ENCODE measurements around the gene PPP6R2.

The PPP6R2 gene

GRCh38 chr22:50305393-50305922 lies 37.7 kb upstream of the PPP6R2 start:
- DNase-seq (ENCODE audit: low read depth in 2 of 2), result no peak

GRCh38 chr22:50305923-50306566 lies 37.1 kb upstream of the PPP6R2 start:
- DNase-seq (ENCODE audit: low read depth in 2 of 2), result no peak

GRCh38 chr22:50306753-50307749 lies 36.1 kb upstream of the PPP6R2 start, which contains the start of gene PLXNB2:
PLXNB2 (minus strand) TSS chr22:50307646; CDS start chr22:50290584, 17,062 bp downstream.
- no peak for DNase-seq (ENCODE audit: low read depth in 2 of 2)

- no peak for DNase-seq (ENCODE audit: low read depth in 2 of 2)
These were observed 35.1 kb upstream of the PPP6R2 start for GRCh38 chr22:50307890-50308596.

DNA sequence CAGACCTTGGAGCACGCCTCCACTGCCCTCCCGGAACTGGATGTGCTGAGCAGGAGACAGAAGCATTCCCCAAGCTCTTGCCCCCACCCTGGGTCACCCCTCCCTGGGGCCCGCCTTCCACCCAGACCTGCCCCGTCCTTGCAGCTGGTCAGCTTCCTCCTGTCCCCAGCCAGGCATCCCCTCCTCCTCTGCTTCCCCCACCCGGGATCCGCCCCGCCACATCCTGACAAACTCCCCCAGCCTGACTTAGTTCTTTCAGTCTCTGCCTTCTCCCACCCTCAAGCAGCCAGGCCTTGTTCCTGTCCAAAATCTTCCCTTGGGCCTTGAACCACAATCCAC lies 34.6 kb upstream of the PPP6R2 start:
- no peak for DNase-seq (ENCODE audit: low read depth in 2 of 2)

GRCh38 chr22:50308986-50309600 lies 34.0 kb upstream of the PPP6R2 start:
- DNase-seq (ENCODE audit: low read depth in 2 of 2), result no peak

DNA sequence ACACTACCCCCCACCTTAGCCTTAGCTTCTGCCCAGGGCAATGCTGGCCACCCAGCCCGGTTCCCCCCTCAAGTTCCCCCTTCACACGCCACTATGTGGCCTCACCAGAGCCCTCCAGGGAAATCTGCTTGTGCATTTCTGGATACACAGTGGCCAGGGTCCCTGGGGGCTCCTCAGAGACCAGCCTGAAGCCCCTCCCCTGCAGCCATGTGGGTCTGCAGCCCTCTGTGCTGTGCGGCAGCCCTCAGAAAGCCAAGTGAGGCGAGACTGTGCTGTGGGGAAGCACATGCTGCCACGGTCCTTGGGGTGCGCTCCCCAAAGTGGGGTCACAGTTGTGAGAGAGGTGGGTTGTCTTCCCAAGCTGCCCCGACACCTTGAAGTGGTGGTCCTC lies 33.5 kb upstream of the PPP6R2 start:
- DNase-seq (ENCODE audit: low read depth in 2 of 2), result no peak

GRCh38 chr22:50310031-50310722 lies 33.0 kb upstream of the PPP6R2 start:
- DNase-seq (ENCODE audit: low read depth in 2 of 2), result no peak

- DNase-seq (ENCODE audit: low read depth in 2 of 2), result no peak
These were observed 32.1 kb upstream of the PPP6R2 start for GRCh38 chr22:50310949-50311444.

DNA sequence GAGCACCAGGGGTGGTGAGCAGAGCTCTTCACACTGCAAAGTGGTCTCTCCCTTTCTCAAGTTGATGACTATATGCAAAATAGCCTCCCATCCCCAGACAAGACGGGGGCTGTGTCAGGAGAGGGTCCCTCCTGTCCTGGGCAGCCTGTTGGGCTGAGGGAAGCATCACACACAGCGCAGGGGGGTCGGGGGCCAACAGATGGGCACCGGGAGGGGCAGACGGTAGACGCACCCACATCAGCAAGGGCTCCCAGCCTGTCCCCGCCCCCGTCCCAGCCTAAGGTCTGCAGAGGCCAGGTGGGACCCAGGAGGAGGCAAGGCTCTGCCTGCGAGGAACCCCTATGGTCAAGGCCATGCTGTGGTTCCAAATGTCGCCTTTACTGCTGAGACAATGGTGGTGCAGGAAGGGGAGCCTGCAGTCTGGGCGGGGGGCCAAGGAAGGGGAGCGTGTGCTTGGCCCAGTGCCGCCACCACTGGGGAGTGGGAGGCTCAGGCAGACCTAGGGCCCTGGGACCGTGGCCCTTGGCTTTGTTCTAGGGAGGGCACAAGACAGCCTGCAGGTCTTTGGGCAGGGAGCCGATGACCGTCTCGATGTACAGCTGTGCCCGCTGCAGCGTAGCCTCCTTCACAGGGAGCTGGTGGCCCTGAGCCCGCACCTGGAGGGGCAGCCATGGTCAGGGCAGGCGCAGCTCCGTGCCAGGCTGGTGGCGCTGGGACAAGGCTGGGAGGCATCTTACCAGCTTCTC lies 31.3 kb upstream of the PPP6R2 start:
- no peak for DNase-seq (ENCODE audit: low read depth in 2 of 2)

- no peak for DNase-seq (ENCODE audit: low read depth in 2 of 2)
These were observed 30.8 kb upstream of the PPP6R2 start for GRCh38 chr22:50312371-50312770.

- DNase-seq (ENCODE audit: low read depth in 2 of 2), result no peak
These were observed 30.1 kb upstream of the PPP6R2 start for GRCh38 chr22:50313021-50313420.

DNA sequence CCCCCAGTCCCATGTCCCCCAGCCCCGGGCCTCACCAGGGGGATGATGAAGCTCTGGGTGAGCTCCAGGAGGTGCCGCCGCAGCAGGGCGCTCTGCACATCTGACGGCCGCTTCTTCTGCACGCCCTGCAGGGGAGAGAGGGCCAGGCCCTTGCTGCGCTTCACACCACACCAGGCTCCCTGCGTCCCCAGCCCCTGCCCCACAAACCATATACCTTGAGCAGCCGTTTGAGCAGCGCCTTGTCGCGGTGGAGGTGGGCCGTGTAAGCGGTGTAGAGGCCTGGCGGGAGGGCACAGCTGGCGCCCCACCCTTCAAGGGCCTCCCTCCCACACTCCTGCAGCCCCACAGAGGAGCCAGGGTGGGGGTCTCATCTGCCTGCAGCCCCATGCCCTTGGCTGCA lies 29.5 kb upstream of the PPP6R2 start:
- no peak for DNase-seq (ENCODE audit: low read depth in 2 of 2)

- no peak for DNase-seq (ENCODE audit: low read depth in 2 of 2)
These were observed 29.1 kb upstream of the PPP6R2 start for GRCh38 chr22:50314081-50314454.

DNA sequence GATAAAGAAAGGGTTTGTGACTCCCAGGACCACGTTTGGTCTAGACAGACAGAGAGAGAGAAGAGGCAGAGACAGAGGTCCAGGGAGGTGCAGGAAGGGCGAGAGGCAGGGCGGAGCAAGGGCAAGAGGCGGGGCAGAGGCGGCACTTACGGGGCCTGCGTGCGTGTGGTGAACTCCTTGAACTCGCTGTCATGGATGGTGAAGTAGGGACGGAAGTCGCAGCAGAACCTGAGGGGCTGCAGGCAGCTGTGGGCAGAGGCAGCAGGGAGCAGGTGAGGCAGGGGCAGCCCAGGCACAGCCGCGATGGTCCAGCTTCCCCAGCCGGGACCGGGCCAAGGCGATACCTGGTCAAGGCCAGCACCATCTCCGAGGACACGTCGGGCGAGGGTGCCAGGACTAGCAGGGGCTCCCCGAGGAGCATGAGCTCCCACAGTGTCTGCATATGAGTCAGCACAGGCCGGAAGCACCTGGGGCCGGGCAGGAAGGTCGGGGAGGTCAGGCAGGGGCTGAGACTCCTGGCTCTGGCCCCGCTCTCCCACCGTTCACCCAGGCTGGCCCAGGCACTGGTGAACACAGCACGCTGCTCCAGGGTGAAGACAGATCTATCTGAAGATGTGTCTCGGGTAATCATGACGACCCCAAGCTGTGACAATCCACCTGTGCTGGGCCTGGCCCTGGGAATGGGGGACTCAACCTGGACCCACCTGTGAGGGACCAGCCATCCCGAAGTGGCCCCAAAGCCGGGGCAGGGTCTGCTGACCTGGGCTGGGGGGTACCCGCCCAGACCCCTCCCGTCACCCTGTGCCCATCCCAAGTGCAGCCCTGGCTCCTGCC lies 28.5 kb upstream of the PPP6R2 start:
- DNase-seq (ENCODE audit: low read depth in 2 of 2), result peak; percentile 43 to 53

- DNase-seq (ENCODE audit: low read depth in 2 of 2), result no peak
These were observed 27.6 kb upstream of the PPP6R2 start for GRCh38 chr22:50315289-50316113.

DNA sequence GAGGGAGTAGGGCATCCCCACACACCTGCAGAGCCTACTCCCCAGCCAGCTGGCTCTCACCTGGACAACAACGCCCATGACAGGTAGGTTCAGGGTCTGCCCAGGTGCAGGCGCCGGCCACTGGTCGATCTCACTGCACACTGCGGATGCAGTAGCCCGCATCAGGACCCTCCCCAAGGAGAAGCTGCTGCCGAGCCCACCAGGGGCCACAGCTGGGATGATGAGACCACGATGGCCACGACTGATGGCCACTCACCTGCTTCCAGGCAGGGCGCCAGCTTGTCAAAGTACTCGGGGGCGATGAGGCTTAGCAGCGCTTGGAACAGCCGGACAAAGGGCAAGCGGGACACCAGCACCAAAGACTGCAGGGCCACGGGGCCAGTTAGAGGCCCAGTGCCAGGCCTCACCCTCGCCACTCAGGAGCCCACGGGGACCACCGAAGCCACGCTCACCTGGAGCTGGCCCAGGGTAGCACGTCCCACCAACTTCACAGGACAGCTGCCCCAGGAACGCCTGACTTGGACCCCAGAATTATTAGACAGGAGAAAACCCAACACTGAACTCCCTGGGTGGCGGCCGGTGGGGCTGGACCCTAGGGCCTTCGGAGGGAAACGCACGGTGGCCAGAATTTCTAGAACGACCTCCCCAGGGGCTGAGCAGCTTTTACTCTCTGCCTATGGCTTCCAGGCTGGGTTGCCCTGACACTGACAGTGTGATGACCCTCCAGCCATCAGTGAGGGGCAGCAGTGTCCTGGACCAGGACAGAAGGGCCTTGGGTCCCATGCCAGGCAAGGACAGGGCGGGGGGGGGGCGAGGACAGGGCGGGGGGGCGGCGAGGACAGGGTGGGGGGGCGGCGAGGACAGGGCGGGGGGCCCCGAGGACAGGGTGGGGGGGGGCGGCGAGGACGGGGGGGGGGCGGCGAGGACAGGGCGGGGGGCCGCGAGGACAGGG lies 26.7 kb upstream of the PPP6R2 start:
- DNase-seq (ENCODE audit: low read depth in 2 of 2), result no peak
